HG02798 (cell line): ENCODE data around the gene SH3RF3.

Experiments used
- ATAC-seq: cut with Tn5 transposase; IDR thresholded peaks from one replicate; pipeline ENCODE4 v1.9.1; 2021; ENCODE audit warnings: mild to moderate bottlenecking; ENCODE audit not compliant: unreplicated experiment, poor library complexity

SH3RF3 gene

DNA sequence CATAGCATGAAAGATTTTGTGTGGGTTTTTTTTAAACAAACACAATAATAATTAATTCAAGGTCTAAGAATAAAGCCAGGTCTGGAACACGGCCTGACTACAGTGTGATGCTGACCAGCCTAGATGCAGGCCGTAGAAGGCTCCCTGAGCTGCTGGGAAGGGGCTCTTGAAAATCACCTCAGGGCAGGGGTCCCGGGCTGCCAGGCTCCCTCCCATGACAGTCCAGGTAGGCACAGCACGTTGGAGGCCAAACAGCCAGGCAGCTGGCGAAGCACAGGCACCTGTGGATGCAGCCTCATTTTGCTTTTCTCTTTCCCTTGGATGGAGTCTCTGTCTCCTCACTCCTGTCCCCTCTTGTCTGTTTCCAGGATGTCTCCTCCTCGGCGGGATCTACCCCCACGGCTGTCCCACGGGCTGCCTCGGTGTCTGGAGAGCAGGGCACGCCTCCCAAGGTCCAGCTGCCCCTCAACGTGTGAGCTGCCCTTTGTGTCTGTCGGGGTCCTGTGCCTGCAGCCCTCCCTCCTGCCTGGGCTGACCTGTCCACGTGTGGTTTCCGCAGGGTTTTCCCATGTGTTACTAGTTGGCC is 290.3 kb downstream of the SH3RF3 start:
- no peak for ATAC-seq

DNA sequence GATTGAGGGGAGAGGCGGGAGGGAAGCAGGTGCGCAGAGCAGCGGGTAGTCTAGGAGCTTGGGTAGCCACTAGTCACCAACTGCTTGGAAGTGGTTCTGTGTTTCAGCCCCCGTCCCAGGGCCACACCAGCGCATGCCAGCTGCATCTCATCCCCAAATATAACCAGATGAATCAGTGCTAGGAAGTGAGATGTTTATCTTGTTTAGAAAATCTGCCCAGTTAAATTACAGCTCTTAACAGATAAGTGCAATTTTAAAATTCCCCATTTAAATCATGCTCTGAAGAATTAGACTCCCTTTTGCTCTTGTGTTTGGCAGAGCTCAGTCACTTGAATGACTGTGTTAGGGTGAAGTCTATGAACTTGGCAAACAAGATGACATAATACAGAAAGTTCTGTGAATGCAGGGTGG is 291.0 kb downstream of the SH3RF3 start:
- ATAC-seq: no peak

DNA sequence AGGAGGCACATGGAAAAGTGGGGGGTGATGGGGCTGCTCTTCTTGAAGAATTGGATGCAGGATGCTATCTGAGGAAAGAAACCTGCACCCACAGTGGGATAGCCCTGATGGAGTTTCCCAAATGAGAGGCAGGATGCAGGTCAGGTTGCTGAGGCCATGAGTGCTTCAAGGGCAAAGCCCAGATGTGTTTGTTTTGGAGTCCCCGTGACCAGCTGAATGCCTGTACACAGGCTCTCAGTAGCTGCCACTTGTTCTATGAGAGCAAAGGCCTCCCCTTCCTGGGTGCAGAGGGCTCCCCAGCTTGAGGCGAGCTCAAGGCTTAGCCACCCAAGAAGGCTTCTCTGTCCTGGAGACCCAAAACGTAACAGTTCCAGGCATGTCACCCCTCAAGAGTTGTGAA is 292.1 kb downstream of the SH3RF3 start:
- no peak for ATAC-seq

DNA sequence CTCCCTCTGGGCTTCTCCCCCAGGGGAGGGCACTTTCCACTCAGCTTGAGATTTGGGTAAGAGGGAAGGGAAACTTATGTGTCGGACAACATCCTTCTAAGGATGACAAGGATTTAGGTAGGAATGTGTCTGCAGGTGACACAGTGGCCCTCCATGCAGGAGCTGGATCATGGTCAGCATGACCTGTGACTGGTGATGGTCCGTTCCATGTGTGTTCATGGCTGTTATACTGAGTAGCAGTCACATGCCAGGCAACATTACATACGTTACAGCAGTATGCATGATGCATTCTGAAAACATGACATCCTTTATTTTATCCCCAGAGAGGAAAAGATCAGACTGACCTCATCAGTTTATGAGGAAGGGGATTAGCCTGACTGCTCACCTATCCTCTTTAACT is 292.6 kb downstream of the SH3RF3 start:
- ATAC-seq: no peak

DNA sequence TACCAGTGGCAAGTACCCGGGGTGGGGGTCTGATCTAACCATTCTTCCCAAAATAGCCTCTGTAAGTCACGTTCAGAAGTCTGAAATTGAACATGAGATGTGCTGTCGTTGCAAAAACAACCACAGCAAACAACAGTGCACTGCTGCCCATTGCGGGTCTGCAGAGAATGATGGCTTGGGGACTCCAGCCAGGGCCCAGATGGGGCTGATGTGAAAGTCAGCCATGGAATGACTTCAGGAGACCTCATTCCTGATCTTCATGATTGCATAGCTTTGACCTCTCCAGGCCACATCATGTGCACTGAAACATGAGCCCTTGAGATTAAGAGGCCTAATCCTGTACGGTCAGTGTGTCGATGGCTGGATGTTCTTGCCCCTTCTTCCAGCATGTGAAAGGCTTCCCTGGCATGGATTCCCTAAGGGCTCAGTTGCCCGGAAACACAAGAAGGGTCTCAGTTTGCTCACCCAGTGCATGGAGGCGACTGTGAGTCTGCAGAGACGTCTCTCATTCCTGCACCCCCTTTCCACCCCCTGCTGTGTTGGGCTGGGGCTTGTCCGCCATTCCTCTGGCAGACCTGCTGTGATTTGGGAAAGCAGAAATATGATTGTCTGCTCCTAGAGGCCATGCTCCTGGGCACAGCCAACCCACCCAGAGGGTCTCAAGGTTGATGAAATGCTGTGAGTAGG is 293.2 kb downstream of the SH3RF3 start:
- no peak for ATAC-seq

DNA sequence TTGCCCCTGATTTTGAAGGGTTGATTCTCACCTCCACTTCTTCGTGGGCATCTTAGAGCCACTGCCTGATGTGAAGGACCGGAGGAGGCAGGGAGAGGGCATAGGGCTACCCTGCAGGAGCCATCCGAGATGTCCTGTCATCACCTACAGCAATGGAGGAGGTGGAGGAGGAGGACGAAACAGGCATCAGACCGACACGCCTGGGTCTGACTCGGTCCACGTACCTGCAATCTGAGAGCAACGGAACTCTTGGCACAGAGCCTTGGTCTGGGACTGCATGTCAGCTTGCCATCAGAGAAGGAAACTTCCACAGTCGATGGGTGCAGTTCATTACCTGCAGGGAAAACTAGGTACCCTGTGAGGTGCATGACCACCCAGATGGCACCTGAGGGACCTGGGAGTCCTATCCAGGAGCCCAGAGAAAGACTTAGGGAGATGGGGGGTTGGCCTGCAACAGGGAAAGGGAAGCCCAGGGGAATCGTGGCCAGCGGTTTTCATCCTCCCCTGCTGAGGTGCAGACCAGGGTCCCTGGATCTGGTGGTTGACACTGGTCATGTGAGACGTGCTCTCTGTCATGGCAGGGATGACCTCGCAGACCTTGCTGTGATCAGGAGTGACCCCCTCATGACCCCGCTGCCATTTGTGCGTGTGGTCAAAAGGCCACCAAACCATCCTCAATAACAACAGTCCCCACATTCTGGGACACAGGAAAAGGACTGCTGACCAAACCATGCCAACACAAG is 293.9 kb downstream of the SH3RF3 start:
- ATAC-seq: no peak

DNA sequence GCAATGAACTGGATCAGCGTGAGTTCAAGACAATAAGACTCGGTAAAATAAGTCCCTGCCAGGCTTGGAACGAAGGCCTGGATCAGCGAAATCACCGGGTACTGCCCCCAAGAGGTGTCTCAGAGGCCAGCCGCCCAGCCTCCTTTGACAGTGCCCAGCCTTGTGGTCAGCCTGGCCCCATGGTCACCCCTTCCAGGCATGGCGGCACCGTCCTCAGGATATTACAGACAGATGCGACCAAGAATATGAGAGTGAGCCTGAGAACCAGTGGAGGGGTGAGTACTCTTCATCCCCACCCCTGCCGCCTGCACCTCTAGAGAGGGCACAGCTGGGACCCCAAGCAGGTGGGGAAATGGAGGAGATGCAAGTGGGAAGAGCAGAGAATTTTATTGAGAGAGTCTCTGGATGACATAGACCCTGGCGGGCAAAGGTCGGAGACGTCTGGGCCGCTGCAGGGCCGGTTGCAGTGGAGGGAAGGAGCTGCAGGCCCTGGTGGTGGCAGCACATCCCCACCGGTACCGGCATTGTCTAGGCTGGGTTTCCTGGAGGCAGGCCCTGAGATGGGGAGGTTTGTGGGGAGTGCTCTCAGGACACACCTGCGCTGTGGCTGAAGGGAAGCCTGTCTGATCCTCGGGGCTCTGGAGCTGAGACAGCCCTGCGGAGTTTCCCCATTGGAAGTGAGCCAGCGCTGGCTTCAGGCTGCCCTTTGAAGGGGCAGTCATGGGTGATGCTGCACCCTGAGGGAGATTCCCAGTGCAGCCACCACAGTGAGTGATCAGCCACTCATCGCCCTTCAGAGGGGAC is 294.8 kb downstream of the SH3RF3 start:
- ATAC-seq: no peak

DNA sequence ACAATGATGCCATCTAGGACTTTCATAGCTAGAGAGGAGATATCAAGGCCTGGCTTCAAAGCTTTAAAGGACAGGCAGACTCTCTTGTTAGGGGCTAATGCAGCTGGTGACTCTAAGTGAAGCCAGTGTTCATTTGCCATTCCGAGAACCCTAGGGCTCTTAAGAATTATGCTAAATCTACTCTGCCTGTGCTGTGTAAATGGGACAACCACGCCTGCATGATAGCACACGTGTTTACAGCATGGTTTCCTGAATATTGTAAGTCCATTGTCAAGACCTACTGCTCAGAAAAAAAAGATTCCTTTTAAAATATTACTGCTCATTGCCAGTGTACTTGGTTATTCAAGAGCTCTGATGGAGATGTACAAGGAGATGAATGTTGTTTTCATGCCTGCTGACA is 296.4 kb downstream of the SH3RF3 start:
- ATAC-seq: no peak

DNA sequence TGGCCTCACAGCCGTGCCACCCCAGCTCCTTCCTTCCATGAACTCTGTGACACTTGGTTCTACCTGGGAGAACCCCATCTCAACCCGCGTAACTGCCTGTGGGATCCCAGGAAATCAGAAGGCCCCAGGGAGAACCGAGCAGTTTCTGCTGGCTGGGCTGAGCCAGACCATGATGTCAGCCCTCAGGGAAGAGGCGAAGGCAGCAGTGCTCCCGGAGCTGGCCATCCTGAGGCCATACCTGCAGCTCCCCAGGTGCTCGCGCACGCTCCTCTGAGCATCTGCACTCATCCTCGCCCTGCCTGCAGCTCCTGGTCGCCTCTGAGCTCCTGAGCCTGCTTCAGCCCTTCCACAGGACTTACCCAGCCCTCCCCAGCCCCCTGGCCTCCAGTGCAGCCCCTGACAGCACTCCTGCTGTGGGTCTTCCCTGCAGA is 298.7 kb downstream of the SH3RF3 start:
- ATAC-seq: no peak

DNA sequence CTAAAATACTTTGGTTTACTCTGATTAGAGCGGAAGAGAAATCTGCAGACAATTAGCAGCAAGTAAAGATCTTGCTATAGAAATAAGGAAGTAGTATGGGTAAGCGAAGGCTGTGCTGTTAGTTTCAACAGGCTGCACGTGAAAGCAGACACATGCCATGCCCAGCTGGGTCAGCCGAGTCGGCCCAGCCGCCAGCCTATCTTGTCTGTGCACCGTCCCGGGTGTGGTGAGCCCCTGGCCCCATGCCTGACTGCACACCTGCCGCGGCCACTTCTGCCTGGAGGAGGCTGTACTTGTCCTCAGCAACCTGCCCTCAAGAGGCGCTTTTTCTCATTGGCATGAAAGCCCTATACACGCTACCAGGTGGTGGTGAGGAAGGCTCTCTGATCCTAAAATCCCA is 299.3 kb downstream of the SH3RF3 start:
- no peak for ATAC-seq

DNA sequence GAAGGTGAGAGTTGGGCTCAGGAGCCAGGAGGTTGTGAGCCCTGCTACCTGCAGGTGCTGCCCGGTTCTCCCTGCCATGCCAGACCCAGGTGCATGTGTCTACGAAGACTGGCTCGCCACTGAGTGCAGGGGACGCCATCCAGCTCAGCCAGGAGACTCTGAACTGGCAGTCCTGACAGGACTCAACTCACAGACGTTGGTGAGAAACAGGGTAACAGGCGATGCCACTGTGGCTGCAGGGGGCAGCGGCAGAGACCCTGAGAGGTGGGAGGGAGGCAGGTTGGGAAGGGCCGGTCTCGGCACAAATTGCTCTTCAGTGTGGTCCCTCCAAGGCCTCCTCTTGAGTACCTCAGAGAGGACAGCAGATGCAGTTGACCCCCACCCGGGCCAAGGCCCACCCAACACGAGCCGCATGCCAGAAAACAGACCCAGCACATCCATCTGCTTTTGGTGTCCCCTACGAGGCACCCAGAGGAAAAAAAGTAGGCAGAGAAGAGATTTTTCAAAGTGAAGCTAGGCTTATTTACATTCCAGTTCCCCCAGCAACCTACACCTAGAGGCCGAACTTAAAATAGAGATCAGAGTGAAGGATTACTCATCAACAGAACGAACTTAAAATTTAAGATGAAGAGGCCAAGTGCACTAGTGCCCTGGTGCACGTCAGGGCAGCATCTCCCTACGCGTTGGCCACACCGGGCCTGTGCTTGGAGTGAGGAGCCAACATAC is 300.0 kb downstream of the SH3RF3 start:
- no peak for ATAC-seq

DNA sequence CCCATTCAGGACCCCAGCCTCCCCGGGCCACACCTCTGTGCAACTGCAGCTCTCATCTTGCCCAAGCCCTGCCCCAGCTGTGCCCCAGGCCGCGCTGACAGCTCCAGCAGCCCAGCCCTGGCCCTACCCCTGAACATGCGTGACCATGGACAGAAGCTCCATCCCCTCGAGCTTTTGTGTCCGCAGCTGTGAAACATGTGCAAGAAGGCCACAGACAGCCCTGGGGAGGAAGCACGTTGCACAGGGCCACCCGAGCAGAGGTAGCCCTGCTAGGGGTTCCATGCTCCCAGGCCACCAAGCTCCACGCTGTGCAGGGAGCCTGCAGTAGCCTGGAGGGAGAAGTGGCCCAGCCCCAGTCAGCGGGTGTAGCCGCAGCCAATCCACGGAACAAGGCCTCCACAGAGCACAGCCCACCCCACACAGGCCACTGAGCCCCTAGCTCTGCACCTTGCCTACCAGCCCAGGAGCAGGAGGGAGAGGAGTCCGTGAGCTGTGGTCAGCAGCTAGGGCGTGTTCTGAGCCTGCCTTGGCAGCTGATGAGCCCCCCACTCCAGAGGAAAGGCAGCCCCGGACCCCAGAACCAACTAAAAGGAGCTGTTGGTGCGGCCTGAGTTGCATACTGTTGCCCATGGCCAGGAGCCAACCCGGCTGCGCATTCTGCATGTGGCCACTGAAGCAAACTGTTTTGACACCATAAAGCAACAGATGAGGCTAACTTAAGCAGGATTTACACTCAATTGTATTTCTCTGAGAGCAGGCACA is 300.7 kb downstream of the SH3RF3 start:
- no peak for ATAC-seq

DNA sequence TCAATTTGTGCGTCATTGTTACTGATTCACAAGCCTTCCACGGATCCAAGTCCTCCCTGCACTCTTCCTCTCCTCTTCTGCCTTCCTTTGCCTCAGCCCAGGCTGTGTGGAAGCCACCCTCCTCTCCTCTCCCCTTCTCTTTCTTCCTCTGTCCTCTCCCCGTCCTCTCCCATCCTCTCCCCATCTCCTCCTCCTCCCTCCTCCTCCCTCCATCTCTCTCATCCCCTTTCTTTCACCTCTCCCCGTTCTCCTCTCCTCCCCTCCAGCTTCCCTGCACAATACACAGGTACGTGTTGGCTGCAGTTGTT is 301.3 kb downstream of the SH3RF3 start:
- ATAC-seq: no peak

DNA sequence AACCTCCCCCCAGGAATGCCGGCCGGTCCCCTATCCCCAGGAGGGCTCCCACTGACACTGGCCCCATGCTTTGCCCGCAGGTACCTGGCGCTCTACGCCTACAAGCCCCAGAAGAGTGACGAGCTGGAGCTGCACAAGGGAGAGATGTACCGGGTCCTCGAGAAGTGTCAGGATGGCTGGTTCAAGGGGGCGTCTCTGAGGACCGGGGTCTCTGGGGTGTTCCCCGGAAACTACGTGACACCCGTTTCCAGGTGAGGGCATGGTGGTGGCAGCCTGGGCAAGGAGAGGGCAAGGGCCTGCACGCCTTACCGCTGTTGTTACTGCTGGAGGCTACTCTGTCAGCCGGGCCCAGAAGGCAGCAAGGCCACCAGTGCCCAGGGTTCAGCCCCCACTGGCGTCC is 303.4 kb downstream of the SH3RF3 start:
- ATAC-seq: no peak

DNA sequence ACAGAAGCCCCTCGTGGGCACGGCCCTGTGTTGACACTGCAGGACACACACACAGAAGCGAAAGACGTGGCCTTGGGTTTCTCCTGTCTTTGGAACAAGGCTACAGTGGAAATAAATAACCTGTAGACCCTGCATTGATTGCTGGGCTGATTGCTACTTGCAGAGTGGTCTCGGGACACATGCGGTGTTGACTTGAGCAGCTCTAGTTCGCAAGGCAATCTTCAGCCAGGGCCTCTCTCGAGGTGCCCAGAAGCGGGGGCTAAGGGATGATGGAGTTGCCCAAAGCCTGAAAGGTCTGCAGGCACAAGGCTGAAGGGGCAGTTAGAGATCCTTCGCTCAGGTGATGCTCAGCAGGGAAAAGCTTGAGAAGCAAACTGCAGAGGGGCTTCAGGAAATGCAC is 304.5 kb downstream of the SH3RF3 start:
- no peak for ATAC-seq

DNA sequence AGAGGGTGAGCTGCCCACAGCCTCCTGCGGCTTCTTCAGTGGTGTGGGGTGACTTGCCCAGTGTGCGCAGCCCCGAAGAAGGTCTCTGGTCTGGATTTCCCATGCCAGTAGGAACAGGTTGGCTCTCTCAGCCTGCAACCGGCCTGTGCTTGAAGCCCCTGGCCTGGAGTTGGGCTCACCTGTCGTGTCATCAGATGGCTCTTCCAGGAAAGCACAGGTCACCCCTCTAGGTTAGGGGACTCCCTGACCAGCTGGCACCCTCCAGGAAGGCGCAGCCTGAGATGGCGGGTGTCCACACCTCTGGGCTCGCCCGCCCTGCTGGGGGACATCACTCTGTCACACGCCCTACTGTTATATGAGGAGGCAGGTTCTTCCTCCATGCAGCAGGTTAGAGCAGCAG is 304.9 kb downstream of the SH3RF3 start:
- ATAC-seq: no peak

DNA sequence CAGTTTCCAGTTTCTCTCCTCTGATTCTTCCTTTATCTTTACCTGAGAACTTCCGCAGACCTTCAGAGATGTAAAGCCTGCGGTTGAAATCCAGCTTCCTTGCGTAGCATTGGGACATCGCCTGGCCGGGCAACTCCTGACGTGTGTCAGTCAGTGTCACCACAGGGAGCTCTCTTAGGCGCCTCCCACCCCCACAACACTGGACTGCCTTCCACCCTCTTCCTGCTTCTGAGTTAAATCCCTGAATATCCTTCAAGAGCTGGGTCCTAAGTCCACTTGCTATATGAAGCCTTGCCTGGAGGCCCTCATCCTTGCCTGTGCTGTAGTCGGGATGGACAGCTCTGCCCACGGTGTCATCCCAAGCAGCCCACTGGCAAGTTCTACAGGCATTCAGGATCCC is 305.3 kb downstream of the SH3RF3 start:
- ATAC-seq: no peak

DNA sequence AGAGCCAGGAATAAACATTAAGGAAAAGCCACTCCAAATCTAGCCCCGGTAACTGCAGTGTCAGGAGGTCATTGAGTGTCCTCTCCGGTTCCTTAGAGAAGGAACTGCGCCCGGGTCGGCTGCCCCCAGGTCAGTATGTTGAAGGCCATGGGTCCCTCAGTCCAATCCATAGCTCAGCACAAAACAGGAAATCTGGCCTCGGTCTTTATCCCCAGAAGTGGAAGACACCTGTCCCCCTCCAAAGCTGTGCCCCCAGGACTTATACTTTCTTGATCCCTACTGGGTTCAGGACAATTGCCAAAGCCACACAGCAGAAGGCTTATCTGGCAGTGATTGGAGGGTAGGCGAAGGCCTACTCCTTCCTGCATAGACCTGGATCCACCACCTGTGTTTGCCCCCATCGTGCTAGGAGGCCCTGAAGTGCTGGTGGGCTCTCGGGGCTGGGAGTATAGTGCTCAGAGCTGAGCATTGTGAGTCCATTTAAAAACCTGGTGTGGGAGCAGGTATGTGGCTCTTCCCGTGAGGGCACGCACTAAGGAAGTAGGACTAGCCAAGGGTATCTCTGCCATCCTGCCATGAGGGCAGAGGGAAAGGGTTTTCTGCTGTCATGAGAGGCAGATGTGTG is 306.2 kb downstream of the SH3RF3 start:
- no peak for ATAC-seq

DNA sequence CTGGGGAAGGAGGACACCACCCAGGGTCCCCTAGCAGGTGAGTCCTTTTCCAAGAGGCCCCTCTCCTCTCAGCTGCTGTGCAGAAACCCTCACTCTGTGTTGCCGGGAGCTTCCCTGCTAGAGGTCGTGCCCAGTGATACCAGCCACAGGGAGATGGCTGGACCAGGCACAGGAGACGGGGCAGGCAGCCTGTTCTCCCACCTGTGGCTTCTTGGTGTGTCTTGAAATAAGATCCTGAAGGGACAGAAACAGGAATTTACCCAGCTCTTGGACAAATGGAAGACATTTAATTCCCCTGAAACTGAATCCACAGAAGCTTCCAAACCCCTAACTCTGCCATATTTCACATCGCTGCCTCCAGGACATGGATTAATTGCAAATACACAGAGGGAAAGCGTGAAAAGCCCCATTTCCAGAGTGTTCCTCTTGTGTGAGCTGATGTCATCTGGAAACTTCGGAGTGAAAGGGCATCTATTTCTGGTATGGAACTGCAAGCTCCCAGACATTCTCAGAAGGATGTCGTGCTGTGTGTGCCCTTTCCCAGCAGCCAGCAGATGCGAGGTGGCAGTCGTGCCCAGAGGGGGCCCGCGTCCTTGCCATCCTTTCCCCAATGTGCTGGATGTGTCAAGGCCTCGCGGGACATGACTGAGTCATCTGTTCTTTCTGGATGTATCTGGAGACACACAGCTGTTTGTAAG is 307.0 kb downstream of the SH3RF3 start:
- ATAC-seq: no peak
